Stimulated activated CD8-positive, alpha-beta memory T cell treated with anti-CD3 and anti-CD28 coated beads, Interleukin-15, amount 100 ng/mL, for 48 hours (primary cell): ENCODE data around the gene CAMK1.

Experiments
- DNase-seq, 2 donors: peaks; one replicate each; pipeline ENCODE4 v3.0.0-alpha.2; 2020; ENCODE audit warnings: low read depth in 2 of 2

The CAMK1 gene

DNA sequence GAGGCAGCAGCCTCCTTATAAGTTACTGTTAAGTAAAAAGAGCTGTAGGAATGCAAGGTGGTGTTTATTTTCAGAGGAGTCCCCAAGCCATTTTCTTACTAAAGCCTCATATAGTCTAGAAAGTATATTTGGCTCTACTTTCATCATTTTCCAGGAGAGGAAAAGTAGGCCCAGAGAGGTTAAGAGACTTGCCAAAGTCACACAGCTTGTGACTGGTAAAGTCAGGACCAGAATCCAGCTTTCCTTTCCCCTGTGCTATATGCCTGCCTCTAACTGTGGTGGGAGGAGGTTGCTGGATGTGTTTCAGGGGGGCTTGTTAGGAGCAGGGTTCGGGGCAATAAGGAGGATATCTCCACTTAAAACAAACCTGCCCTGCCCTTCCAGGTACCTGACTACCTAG lies 27.2 kb downstream of the CAMK1 start:
- no peak for DNase-seq

DNA sequence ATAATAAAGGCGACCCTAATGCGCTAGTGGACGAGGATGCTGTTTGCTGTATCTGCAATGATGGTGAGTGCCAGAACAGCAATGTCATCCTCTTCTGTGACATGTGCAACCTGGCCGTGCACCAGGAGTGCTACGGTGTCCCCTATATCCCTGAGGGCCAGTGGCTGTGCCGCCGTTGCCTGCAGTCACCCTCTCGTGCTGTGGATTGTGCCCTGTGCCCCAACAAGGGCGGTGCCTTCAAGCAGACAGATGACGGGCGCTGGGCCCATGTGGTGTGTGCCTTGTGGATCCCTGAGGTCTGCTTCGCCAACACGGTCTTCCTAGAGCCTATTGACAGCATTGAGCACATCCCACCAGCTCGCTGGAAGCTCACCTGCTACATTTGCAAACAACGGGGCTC lies 30.6 kb downstream of the CAMK1 start:
- no peak for DNase-seq

DNA sequence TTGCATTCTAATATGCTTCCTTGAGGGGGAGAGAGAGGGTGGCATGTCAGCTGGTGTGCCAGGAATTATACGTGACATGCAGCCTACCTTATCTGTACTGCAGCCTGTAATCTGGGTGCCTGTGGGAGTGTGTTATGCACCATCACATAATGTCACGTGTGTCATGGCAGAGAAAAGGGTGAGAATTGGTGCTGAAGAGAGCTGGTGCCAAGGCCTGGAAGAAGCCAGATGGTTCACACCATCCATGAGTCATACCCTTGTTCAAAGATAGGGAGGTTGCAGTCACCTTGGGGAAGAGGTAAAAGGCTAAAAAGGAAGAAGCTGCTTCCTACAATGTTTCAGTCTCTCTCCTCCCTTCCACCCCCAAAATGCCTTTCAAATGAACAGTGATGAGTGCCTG lies 32.9 kb downstream of the CAMK1 start:
- no peak for DNase-seq

DNA sequence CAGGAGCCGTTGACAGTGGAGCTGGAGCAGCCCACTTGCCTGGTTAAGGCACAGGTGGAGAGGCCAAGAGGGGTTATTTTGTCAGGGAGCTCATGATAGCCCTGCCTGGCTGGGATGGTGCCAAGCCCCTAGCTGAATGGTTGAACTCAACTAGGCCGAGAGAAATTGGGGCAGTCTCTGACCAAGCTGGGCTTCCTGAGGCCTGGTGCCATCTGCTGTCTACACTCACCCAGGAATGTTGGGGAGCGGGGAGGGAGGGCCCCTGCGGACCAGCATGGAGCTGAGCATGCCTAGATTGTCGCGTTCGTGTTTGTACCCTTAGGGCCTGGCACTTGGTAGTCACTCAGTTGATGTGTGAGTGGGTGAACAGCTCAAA lies 37.0 kb downstream of the CAMK1 start:
- DNase-seq: no peak

DNA sequence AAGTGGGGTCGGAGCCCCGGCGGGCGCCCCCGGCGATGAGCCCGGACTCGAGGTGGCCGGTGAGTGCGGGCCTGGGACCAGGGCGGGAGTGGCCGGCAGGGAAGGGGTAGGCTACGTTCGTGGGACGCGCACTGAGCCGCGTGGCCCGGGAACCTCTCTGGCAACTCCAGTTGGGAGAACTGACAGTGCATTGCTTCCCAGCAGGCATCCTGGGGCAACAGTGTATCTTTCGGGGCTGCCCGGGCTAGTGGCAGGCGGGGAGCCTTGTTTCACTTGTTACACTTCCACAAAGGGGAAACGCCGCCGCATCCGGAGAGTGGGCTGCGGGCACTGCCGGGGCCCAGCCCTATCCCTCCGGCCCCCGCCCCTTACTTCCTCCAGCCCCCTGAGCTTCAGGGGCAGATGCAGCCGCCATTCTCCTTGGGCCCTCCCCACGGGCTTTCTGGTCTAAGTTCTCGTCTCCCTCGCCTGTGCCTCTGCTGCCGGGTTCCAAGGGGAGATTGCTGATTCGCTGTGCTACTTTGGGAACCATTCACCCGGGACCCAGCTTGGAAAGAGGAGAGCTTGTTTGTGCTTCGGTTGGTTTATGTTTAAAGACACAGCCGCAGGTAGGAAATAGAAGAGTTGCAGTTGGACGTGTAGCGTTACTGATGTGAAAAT lies 37.5 kb downstream of the CAMK1 start:
- DNase-seq: peak in 1 of 2 donors; percentile 40

DNA sequence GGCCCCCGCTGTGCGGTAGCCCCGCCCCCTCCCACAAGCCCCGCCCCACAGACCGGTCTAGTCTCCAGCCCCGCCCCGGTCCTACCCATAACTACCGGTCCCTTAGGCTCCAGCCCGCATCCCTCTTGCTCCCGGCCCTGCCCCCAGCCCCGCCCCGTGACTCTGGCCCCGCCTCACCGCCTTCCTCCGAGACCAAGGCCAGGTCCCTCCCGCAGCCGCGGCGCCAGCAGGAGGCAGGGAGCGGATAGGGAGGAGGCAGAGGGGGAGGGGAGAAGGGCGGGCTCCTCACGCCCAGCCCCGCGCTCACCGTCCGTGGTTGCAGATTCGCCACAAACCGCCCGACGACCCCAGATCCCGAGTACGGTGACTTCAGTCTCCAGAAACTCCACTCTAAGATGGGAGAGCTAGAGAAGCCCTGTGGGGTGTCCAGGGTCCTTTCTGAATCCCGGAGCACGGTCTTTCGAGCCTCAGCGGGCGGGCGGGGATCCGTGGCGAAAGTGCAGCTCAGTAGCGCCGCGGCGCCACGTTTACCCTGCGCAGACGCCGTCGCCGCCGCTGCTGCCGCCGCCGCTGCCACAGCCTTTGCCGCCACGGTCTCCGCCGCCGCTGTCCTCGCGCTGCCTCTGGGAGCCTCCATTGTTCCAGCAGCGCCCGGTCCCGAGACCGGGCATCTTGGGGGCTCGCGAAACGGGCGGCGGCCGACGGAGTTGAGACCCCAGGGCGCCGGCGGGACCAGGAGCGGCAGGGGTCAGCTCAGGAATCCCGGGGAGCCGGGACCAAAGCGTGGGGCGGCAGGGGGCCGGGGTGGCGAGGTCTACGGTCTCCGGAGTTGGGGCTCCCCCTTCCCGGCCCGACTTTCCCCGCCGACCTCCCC lies 38.3 kb downstream of the CAMK1 start, which contains the start of gene BRPF1:
Gene BRPF1 (plus strand): TSS at position 530 of the 874 bp plus-strand sequence. CDS start 2,406 bp downstream, outside the sequence.
- peak; percentile 99 to 100 for DNase-seq

DNA sequence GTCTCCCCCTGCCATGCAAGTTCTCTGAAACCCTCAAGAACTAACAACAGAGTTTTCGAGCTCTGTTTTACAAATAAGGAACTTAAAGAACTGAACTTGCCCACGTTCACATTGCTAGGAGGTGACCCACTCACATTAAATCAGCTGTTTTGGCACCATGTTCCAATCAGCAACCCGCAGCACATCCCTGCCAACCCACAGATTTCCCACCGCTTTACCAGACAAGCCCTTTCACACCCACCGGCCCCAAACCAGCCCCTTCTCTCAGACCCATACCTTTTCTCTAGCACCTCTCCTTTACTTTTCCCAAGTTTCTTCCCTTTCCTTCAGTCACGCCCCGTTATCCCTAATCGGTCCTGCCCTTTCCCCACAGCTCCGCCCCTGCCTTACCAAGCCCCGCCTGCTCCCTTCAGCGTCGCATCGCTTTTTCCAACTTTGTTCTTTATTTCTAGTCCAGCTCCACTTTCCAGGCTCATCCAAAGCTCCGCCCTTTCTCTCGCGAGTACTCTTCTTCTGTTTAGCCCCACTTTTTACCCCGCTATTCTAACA lies 39.0 kb downstream of the CAMK1 start:
- peak in 1 of 2 donors; percentile 16 for DNase-seq

DNA sequence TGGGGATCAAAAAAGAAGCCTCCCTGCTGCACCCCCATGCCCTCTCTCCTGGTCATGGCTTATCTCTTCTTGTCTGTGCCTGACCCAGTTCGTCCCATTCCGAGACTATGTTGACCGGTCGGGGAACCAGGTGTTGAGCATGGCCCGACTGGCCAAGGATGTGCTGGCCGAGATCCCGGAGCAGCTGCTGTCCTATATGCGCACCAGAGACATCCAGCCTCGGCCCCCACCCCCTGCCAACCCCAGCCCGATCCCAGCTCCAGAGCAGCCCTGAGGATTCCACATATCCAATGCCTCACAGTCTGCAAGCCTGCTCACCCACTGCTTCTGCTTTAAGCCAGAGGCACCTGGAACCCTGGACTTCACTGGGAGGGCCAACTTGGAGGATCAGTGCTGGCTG lies 40.3 kb downstream of the CAMK1 start:
- DNase-seq: no peak

DNA sequence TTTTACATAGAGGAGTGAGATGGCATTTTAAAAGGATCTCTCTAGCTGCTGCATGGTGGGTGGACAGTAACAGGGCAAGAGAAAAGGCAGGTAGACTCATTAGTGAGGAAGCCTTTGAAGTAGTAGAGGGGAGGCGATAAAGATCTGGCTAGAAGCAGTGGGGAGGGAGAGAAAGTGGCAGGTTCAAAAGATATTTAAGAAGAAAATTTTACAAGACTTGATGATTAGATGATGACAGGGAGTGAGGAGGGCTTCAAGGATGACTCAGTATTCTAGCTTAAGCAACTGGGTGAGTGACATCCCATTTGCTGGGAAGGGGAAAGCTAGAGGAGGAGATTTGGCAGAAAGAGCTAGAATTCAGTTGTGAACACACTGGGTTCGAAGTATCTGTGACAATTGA lies 42.0 kb downstream of the CAMK1 start:
- DNase-seq: no peak

DNA sequence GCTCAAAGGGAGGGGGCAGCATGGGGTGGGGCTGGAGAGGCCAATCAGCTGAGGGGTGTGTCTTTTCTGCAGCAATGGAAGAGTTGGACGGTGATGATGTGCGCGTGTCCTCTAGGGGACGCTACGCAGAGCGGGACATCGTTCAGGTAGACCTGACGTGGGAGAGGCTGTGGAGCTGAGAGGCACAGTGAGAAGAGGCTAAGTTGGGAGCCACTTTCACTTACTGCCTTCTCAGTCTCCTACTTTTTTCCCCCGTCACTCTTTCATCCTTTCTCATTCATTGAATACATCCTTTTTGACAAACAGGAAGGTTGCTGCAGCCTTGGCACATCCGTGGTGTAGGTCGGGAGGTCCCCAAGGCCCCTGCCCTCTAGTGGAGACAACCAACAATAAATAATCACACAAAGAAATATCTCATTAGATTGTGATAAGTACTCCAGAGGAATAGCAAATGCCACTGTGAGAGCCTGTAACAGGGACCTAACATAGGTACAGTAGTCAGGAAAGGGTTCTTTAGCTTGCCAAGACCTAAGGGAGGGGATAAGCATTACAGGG lies 42.6 kb downstream of the CAMK1 start:
- peak; percentile 39 to 46 for DNase-seq

DNA sequence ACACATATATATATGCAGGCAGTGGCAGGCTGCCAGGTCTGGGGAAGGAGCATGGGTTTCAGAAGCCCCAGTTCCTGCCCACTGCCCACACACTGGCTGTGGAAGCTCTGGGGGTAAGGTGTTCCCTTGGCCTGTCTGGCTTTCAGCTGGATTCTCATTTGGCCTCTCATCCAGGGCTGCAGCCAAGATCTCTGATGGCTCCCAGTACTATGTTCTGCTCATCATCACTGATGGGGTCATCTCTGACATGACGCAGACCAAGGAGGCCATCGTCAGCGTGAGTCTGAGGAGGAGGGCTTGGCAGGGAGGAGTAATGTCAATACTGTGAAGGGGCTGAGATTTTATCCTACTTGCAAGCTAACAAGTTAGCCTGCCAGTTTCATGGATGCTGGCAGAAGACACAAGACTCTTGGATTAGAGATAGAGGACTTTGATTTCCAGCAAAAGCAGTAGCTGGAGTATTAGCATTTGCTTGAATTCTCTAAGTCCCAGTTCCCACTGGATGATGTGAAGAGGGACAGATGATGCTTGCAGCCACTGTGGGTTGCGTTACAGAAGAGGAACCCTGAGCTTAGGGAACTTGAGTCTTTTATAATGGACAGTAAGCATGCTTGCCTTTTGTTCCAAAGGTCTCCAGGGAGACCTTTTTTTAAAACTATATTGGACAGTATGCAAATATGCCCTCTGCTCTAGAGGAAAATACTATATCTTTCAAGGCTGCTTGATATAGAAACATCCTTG lies 43.8 kb downstream of the CAMK1 start:
- no peak for DNase-seq

DNA sequence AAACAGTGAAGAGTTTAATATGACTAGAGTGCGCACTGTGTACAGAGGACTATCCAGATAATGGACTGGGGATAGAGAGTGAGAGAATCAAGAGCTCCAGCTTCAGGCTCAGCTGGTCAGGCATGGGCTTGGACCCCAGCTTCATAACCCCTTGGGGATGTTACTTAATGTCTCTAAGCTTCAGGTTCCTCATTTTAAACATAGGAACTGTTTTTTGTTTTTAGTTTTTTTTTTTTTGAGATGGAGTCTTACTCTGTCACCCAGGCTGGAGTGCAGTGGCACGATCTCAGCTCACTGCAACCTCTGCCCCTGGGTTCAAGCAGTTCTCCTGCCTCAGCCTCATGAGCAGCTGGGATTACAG lies 48.1 kb downstream of the CAMK1 start:
- DNase-seq: no peak

DNA sequence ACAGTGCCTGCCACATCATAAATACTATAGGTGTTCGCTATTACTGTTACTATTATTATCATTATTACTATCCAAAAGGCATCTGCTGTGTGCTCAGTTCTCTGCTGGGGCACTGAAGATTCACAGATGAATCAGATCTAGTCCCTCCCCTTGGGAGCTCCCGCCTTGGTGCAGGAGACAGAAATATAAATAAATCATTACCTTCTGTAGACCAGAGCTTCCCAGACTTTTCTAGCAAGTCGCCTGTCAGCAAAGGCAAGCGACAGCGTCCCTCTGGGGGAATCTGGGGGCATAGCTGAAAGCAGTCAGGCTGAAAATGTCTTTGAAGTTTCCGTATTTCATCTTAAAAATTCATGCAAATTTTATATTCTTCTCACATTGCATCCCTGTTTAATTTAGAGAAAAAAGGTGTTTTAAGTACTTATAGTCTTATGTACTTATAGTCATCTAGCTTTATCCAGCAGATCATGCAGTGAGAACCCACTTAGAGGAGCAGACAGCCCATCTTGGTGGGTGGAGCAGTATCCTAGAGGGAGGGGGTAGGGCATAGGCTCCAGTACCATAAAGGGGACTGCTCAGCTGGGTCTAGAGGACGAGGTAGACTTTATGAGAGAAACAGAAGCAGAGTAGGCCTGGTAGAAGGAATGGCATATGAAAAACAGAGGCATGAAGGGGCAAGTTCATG lies 48.6 kb downstream of the CAMK1 start:
- no peak for DNase-seq

DNA sequence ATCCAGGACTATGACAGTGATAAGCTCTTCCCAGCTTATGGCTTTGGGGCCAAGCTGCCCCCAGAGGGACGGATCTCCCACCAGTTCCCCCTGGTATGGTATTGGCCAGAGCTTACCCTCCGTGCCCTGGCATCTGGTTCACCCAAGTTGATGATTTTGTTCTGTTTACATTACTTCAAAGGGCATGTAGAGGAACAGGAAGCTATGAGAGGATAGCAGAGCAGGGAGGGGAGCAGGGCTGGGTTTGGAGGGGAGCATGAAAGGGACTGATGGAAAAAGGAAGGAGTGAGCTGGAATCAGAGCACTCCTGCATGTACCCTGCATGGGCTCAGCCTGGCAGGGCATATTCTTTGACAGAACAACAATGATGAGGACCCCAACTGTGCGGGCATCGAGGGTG lies 51.6 kb downstream of the CAMK1 start:
- DNase-seq: no peak

DNA sequence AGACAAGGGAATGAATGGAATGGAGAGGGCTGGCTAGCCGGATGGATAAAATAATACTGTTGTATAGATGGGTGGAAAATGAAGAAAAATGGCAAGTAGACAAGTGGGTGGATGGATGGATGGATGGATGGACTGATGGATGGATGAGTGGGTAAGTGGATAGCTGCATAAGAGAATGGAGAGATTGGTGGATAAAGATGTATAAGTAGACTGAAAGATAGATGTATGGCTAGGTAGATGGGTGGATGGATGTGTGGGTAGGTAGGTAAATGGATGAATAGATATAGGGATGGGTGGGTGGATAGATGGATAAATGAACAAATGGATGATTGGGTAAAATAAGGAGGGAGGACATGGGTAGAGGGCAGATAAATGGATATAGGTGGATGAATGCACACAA lies 52.2 kb downstream of the CAMK1 start:
- no peak for DNase-seq

DNA sequence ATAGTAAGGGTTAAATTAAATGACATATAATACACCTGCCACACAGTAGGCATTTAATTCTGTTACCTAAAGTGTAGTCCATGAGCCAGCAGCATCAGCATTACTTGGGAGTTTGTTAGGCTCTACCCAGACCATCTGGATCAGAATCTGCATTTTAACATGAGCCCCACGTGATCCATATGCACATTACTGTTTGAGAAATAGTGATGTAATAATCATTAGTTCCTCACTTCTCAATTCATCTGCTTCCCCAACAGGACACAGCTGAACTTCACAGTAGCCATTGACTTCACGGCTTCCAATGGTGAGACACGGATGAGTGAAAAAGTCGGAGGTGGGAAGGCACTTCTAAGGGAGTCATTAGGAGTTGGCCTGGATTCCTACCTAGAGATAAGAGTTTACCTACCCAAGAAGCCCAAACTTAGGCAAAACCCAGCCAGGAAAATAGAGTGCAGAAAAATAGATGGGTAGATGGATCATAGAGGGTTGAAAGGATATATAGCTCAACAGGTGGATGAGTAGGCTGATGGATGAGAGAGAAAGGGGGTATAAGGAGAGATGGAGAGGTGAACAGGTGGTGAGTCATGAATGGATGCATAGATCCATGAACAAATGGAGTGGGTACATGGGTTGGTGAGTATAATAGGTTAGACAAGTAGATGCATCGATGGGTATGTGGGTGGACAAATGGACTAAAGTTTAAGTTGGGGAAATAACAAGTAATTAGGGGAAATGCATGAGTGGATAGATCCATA lies 52.8 kb downstream of the CAMK1 start:
- DNase-seq: no peak

DNA sequence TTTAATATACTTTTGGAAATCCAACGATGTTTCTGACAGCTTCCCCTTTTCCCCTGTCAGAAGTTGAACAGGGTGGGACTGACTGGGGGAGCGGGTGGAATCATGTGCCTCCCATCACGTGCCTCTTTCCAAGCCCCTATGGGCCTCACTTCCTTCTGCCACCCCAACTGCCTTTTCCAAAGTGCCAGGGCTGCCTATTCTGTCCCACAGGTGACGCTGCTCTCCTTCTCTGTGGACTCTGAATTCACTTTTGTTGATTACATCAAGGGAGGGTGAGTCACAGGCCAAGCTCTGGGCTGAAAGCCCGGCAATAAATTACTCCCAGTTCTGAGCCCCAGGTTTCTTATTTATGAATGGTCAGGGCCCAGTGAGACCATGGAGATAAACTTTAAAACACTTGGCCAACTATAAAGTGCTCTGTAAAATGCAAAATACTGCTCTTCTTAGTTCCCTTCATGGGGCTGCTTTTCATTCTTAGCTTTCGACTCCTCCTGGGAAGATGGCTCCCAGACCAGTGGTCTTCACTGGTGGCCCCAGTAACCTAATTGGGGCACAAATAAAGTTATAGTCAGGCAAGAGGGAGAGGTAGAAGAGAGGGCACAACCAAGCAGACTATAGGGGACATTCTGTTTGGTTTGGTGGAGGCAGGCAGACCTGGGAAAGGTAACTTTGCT lies 53.8 kb downstream of the CAMK1 start:
- DNase-seq: no peak

DNA sequence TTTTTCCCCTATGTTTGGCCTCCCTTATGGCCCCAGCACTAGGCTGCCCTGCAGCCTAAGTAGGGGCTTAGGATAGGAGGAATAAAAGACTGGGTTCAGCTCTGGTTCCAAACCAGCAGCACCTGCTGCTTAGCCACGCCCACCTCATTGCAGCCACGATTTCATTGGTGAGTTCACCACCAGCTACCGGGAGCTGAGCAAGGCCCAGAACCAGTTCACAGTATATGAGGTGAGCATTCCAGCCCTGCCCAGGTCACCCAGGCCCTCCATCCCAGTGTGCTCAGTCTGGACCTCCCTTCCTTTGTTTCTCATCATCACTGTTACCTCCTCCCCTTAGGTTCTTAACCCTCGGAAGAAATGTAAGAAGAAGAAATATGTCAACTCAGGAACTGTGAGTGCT lies 54.6 kb downstream of the CAMK1 start:
- DNase-seq: no peak

DNA sequence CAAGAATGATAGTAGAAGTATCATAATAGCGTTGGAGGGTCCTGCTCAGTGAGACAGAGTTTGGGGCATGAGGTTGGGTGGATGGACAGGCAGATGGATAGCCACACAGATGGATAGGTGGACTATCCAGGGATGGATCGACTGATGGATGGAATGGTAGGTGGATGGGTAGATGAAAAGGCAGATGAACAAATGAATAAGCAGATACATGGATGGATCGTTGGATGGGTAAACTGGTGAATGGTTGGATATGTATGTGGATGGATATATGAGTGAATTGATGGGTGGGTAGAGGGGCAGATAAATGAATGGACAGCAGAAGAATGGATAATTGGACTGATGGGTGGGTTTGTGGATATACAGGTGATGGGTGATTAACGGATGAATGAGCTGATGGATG lies 56.6 kb downstream of the CAMK1 start:
- DNase-seq: no peak

DNA sequence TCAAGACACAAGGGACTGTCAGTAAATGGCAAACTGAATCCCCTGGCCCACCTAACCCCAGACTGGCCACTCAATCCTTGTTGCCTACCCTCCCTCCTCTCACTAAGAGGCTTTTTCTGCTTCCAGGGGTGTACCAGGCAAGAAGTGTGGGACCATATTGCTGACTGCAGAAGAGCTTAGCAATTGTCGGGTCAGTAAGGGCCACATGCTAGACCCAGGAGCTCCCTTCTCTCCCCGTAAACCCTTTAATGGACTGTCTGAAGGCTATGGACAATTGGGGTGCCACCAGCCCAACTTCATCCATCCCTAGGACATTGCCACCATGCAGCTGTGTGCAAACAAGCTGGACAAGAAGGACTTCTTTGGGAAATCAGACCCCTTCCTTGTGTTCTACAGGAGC lies 57.3 kb downstream of the CAMK1 start:
- DNase-seq: no peak
